GM10847 (cell line): ENCODE data around the gene POC1B.

Experiments
- POLR2A ChIP-seq: IDR thresholded peaks from 2 replicates; pipeline ENCODE4 v1.6.1; 2011; ENCODE audit not compliant: insufficient read length; ENCODE audit errors: extremely low read depth

POC1B gene

DNA sequence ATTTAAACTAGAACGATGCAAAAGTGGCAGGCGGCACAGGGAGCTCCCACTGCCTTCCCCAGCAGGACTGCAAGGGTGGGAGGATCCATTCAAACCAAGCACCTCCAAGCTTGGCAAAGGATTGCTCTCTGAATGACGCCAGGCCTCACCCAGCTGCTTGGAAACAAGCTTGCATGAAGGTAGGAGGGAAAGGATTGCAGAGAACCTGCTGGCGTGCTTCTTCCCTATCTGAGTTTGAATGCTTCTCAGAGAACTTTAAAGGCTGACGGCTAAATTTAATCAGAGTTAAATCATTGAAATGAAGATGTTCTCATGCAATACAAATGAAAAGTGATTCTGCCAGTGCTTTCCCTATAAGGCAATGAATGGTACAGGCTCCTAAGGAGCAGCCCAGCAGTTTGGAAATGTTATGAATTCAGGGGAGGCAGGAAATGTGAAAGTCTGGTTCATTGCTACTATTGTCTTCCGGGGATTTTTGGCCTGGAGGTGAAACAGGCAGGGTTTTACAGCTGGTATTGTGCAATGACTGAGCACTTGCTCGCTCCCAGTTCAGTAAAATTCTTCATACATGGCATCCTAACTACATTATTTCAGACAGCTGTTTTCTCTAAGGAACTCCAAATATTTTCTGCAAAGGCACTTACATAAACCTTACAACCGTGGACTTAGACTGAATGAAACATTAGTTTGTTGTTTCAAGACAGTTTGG, 141.6 kb downstream of the POC1B start:
- no peak for TF ChIP-seq POLR2A

DNA sequence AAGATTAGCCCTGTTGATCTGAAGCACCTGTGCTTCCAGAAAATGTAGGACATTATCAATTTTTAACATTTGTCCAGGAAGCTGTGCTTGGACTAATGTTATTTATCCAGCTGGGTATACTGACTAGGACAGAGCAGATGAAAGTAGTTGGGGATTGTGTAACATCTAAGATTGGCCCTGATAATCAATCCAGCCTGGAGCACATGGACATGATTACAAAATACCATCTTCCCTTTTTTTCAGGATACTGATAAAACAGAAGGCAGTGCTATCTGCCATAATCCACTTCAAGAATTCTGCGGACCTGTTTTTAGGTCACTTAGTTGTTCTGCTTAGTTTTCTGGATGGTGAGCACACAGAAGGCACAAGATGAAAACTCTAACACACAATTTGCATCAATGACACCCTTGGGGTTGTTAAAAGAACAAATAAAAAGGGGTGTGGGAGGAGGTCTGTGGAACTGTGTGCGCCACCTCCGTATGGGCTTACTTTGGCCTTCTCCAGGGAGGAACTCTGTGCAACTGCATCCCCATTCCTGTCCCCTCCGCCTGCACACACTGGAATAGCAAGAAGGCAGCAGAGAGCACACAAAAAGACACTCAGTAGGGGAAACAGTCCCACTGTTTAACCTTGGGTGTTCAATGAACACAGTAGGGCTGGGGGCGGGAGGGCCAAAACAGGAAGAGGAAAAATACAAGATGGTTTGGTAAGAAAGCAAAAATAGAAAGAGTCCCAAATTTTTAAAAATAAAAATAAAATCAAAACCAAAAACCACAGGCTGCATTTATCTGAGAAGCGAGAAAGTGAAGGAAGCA, 142.4 kb downstream of the POC1B start:
- no peak for TF ChIP-seq POLR2A

DNA sequence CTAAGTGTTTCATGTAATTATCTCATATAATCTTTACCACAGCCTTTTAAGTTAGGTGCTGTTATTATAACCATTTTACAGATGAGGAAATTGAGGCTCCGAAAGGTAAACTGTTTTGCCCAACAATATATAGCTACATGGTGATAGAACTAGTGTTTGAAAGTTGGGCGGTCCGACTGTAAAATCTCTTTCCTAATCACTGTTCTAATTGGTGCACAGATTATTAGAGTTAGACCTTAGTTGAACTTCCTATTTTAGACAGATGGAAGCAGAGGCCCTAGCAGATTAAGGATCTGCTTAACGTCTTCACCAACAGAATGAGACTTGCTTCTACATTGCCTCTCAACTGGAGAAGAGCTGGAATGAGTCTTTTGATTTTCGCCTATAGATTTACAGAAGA, 143.5 kb downstream of the POC1B start:
- TF ChIP-seq POLR2A, result no peak

DNA sequence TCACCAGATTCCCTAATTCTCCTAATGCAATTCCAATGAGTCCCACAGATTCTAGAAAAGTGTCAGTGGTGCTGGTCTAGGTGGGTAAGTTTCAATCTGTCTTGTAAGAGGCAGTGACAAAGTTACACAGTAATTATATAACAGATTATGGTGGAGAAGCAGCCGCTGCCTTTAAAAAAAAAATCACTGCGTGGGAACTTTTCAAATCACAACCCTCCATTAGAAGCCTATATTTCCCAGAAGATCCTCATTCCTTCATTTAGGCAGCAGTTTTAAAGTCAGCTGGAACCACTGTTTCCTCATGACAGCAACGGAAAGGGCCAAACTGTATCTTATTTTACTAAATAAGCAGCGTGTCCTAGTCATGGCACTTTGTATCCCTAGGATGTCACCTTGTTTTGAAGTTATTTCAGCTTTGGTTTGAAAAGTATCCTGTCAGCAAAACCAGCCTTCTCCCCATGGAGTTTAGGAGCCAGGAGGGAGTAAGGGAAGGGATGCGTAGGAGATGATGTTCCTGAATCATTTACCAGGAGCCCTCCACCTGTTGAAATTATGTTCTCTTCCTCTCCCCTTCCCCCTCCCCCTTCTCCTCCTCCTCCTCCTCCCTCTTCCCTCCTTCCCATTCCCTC, 145.9 kb downstream of the POC1B start:
- TF ChIP-seq POLR2A, result no peak

DNA sequence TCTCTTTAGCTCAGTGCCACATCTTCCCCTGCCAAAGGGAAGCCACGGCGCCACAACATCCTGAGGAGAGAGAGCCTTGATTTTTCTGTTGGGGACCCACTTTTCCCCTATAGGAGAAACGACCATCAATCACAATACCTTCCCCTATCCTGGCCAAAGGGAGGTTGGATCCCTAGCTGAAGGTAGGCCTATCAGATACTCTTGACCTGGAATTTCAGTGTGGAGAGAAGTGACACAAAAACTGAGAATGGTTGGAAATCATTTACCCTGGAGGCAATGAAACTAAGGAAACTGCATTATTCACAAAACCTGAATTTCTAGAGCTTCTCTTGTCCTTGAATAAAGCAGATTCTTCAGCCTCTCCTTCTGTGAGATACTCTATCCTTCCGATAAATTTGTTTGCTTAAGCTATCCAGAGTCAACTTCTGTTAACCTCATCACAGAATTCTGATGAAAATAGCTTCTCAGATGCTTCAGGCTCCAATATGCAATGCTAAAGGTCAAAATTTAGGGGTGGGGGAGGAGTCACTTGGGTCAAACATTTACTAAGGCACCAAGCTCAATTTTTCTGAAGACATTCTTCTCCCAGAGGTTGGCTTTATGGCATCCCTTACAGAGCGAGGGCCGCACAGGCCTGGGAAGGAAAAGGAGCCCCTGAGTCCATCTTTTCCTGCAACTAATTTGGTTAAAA, 146.6 kb downstream of the POC1B start:
- TF ChIP-seq POLR2A, result no peak

DNA sequence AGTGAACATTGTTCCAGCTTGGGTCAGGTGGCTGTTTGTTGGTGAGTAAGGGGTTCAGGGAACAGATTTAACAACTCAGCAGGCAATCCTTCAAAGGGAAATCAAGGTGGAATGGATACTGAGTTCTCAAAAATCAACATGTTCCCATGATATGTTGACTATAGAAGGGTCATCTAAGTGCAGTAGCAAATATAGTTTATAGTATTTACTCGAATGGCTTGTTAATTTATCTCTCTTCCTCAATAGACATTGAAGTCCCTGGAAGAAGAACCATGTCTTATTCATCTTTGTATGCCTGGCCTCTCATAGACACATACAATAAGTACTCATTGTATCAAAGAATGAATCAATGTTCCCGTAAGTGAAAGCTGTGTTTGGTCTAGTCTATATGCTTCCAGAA, 149.0 kb downstream of the POC1B start:
- TF ChIP-seq POLR2A, result no peak

DNA sequence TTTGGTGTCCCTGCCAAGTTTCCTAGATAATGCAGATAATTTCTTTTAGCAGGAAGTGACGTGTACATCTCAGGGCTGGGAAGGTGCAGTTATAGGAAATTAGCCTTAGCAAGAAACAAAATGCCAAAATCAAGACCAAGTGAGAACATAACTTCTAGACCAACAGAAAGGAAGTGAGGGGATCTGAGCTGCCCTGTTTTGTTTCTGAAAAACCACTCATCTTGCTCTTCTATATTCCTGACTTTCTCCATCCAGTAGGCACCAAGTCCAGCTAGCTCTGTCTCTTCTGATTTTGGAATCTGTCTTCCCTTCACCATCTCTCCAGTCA, 149.7 kb downstream of the POC1B start:
- TF ChIP-seq POLR2A, result no peak

DNA sequence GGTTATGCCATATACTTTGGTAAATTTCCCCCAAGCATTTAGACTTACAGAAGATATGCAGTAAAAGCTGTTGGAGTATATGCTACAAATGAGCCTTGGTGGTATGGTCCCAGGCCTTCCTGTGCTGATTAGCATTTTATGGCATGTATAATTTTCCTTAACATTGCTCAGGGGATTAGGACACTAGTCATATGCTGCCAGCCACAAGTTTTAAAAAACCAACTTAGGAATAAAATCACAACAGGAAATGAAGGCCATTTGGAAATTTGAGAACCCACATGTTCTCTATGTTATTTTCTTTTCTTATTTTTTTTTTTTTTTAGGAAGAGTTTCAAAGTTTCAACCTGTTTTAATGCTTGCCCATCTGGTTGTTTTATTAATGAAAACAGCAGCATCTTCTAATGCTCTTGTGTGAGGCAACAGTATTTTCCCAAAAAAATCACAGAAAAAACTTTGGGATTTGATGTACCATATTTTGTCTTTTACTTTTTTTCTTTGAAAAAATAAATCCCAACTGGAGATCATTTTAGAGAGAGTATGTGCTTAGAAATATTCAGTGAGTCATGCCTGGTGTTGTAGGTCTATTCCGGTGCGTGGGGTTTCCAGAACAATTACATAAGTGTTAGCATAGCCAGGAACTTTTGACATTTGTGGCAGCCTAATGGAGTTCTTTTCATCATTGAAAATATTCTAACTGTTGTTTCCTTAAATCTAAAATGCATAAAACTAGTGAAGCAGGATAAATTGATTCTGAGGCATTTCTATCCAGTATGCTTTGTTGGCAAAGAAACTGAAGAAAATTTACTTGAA, 151.9 kb downstream of the POC1B start:
- no peak for TF ChIP-seq POLR2A

DNA sequence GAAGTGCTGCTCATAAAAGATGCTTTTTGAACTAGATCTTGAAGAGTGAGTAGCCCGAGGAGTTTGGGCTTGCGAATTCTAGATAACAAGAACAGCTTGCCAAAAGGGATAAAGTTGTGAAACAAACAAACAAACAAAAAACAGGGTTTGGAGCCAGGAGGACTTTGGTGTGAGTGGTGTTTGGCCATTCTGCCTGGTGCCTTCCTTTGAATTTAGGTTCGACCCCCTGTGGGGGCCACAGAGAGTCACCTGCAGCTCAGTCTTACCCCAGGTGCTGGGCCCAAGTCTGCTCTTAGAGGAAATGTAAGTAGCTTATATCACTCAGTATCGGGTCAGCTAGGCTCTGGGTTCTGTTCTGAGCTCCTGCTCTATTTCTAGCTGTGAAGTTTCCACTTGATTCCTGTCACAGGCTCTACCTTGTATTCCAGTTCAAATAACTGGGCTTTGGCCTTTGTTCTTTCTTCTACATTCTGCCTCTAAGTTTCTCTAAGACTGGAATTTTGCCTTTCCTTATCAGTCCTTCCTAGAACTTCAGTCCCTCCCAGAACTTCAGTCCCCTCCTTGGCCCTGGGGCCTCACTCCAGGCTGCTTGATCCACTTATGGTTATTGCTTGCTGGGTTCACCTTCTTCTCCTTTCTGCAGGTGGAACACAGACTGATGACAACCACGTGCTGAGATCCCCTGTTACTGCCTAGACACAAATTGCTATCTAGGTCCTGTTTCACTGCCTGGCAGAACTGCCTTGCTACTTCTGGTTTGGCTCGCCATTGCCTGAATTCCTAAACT, 153.1 kb downstream of the POC1B start:
- TF ChIP-seq POLR2A, result no peak

DNA sequence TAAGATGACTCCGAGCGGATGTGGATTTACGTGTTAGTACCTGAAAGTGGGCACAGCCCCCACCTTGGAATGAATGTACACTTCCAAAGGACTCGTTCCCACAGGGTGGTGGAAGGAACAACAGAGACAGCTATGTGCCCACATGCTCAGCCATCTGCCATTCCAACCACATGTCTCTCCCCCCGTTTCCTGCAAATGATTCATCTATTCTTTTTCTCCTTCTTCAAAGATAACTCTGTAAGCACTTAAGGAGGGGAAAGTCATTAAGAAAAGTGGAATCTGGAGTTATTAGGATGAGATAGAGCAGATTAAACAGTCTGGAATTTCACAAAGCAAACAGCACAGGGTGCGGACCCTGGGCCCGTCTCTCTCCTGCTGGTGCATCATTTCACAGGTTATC, 155.0 kb downstream of the POC1B start:
- TF ChIP-seq POLR2A, result no peak

DNA sequence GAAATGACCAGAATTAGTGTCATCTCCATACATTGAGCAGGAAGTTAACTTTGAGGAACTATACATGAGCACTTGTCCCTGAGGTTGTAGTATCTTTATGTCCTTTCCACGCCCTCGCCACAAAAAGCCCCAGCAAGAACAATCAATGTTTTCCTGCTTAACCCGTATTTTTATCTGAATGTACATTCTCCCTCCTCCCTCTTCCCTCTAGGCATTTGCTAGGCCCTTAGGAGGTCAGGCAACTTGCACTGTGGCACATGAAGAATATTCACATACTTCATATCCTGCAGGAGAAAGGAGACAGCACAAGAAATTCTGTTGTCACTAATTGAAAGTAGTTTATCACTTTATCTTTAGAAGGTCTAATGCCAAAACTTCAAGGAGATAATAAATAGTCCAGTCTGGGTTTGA, 155.4 kb downstream of the POC1B start:
- TF ChIP-seq POLR2A, result no peak
